ENCODE results near the gene N4BP2L1.
"Not testable (repeated sequence)": the region's sequence is repeated elsewhere in the genome, so short reads cannot be mapped to it uniquely, and the experiment has no call there.

Gene N4BP2L1

GRCh38 chr13:32384702-32385101, 43.2 kb downstream of the N4BP2L1 start:
- DNase-seq = no peak

GRCh38 chr13:32383836-32384618, 43.9 kb downstream of the N4BP2L1 start:
- DNase-seq = no peak

GRCh38 chr13:32381539-32381938, 46.4 kb downstream of the N4BP2L1 start:
- peak in 1 of 2 donors; percentile 9 for DNase-seq

GRCh38 chr13:32378012-32378411, 49.9 kb downstream of the N4BP2L1 start:
- no peak for DNase-seq

GRCh38 chr13:32376642-32377415, 51.1 kb downstream of the N4BP2L1 start:
- no peak for DNase-seq

- no peak for DNase-seq
Observed at GRCh38 chr13:32370805-32371204, 57.1 kb downstream of the N4BP2L1 start.

GRCh38 chr13:32362574-32362973, 65.4 kb downstream of the N4BP2L1 start:
- DNase-seq = no peak

- DNase-seq = not testable (repeated sequence)
Observed at GRCh38 chr13:32355935-32356334, 72.0 kb downstream of the N4BP2L1 start.

GRCh38 chr13:32354040-32354439, 73.9 kb downstream of the N4BP2L1 start:
- no peak for DNase-seq

GRCh38 chr13:32350839-32351441, 77.0 kb downstream of the N4BP2L1 start:
- not testable (repeated sequence) for DNase-seq

Measured in activated CD4-positive, alpha-beta T cell treated with anti-CD3 and anti-CD28 coated beads for 4 hours (primary cell).